Naive thymus-derived CD4-positive, alpha-beta T cell (primary cell): ENCODE measurements around the gene UBASH3B. TPM values are rescaled to one million over a fixed set of nuclear protein-coding genes. Genes with fewer than 3 reads are reported as not detected.

Source experiments
- ATAC-seq: fragments of 150-1000 bp; cut with Tn5 transposase; 2 replicates; pipeline ENCODE4 v1.10.0; 2021; ENCODE audit warnings: mild to moderate bottlenecking, moderate library complexity
- CTCF ChIA-PET: fragments of 350-600 bp; sonication (Branson Sonifier 250); formaldehyde crosslinking; loops from one replicate; lab custom pipeline; 2021; ENCODE audit warnings: antibody characterized with exemption; lab: Charles Lee
- POLR2A ChIA-PET: fragments of 350-600 bp; sonication (Branson Sonifier 250); formaldehyde crosslinking; loops from one replicate; lab custom pipeline; 2021; ENCODE audit warnings: antibody characterized with exemption, inconsistent platforms; lab: Charles Lee
- DNase-seq, 9 donors: peaks; one replicate each; pipeline versions ENCODE4 v3.0.0 to v3.0.0-alpha.2; 2020 to 2022; ENCODE audit warnings: mixed read lengths in 1 of 9
- H3K27ac ChIP-seq: one replicate; pipeline ENCODE4 v1.7.0; 2013; ENCODE audit warnings: mild to moderate bottlenecking, low read depth, low read length, moderate library complexity
- H3K27me3 ChIP-seq, 2 donors: one replicate each; pipeline ENCODE4 v1.7.0; 2013; ENCODE audit warnings: low read length in 2 of 2, mild to moderate bottlenecking in 2 of 2, moderate library complexity in 2 of 2; ENCODE audit not compliant: control insufficient read depth in 2 of 2, insufficient read depth in 2 of 2
- H3K36me3 ChIP-seq, 3 experiments: 1 replicate in 2 of 3; 2 replicates in 1 of 3; pipeline ENCODE4 v1.7.0; 2013; ENCODE audit warnings: low read length in 3 of 3, mild to moderate bottlenecking in 3 of 3, moderate library complexity in 1 of 3; ENCODE audit not compliant: insufficient read depth in 3 of 3, control insufficient read depth in 2 of 3
- H3K4me1 ChIP-seq, 2 donors: one replicate each; pipeline ENCODE4 v1.7.0; 2013; ENCODE audit warnings: low read length in 2 of 2, mild to moderate bottlenecking in 2 of 2, moderate library complexity in 1 of 2; ENCODE audit not compliant: control insufficient read depth in 2 of 2, insufficient read depth in 2 of 2
- H3K4me3 ChIP-seq: 2 replicates; pipeline ENCODE4 v1.7.0; 2013; ENCODE audit warnings: mild to moderate bottlenecking, low read length
- H3K9me3 ChIP-seq, 3 experiments: 1 replicate in 2 of 3; 2 replicates in 1 of 3; pipeline ENCODE4 v1.7.0; 2013; ENCODE audit warnings: low read length in 3 of 3; ENCODE audit not compliant: control insufficient read depth in 2 of 3
- H3K27ac Mint-ChIP-seq, 9 donors: one replicate each; pipeline ENCODE4 v1.8.0; 2020 to 2022; ENCODE audit warnings: mixed read lengths in 9 of 9, mild to moderate bottlenecking in 8 of 9, moderate library complexity in 5 of 9, inconsistent platforms in 2 of 9
- H3K27me3 Mint-ChIP-seq, 5 donors: one replicate each; pipeline ENCODE4 v1.8.0; 2021 to 2022; ENCODE audit warnings: mixed read lengths in 5 of 5, mild to moderate bottlenecking in 1 of 5
- H3K36me3 Mint-ChIP-seq, 5 donors: one replicate each; pipeline ENCODE4 v1.8.0; 2020 to 2022; ENCODE audit warnings: mixed read lengths in 5 of 5, mild to moderate bottlenecking in 3 of 5, inconsistent platforms in 1 of 5
- H3K4me1 Mint-ChIP-seq, 7 donors: one replicate each; pipeline ENCODE4 v1.8.0; 2020 to 2022; ENCODE audit warnings: mixed read lengths in 7 of 7, mild to moderate bottlenecking in 3 of 7, inconsistent platforms in 1 of 7
- H3K4me3 Mint-ChIP-seq, 10 donors: one replicate each; pipeline ENCODE4 v1.8.0; 2020 to 2022; ENCODE audit warnings: mild to moderate bottlenecking in 10 of 10, mixed read lengths in 10 of 10, moderate library complexity in 6 of 10, inconsistent platforms in 2 of 10
- H3K9me3 Mint-ChIP-seq, 11 donors: one replicate each; pipeline ENCODE4 v1.8.0; 2020 to 2022; ENCODE audit warnings: mixed read lengths in 11 of 11, mild to moderate bottlenecking in 4 of 11, inconsistent platforms in 1 of 11, moderate library complexity in 1 of 11
- intact Hi-C, 2 donors: fragments of 100-400 bp; cut with micrococcal nuclease; formaldehyde crosslinking; loops; one replicate each; pipeline ENCODE4 v1.15.1; 2023
- polyA plus RNA-seq, 2 donors: library from polyadenylated mRNA; unstranded; fragments of 300-500 nt; fragmentation: Illumina TruSeq; gene quantifications; one replicate each; pipeline ENCODE4 v1.2.3, GENCODE V29; 2021
- total RNA-seq, 6 experiments: library from RNA in 5 of 6; stranded (reverse) in 5 of 6; gene quantifications; 1 replicate in 5 of 6; 2 replicates in 1 of 6; pipeline ENCODE4 v1.2.3 and lab custom pipeline; 2021 to 2026

The UBASH3B gene
- total and polyA plus RNA-seq, 7 experiments from 2014 or later: 10.3 to 49.8 (median 42.3) TPM

GRCh38 chr11:122663056-122663740, 7.7 kb downstream of the UBASH3B start:
- peaks cover 17 to 93% (median 79%) of the 10 kb centered on the region in 7 donors for H3K4me1 Mint-ChIP-seq
- intact Hi-C loops: no loop called here
- H3K9me3 ChIP-seq: no peaks in the 10 kb centered on the region
- H3K9me3 Mint-ChIP-seq: no peaks in the 10 kb centered on the region
- peak overlapping the region in 8 of 9 donors; percentile 7 to 99 (median 75) for H3K27ac Mint-ChIP-seq
- no peak overlapping the region for H3K27ac ChIP-seq
- no peaks in the 10 kb centered on the region for H3K27me3 ChIP-seq
- no peak overlapping the region for H3K4me3 ChIP-seq
- peaks cover 0 to 14% (median 0%) of the 10 kb centered on the region in 3 experiments for H3K36me3 ChIP-seq
- no peak for DNase-seq
- ATAC-seq: no peak
- peak overlapping the region in 3 of 10 donors; percentile 6 to 36 (median 7) for H3K4me3 Mint-ChIP-seq
- H3K27me3 Mint-ChIP-seq: peaks cover 0 to 16% (median 0%) of the 10 kb centered on the region in 5 donors
- ChIA-PET POLR2A (interaction anchor here (0.6 to 4.3 kb wide), 5 partner anchors 11 to 570 kb away, joined by 3 to 16 read pairs (median 6); no protein-coding TSS in a partner anchor), CTCF (interaction anchor here (0.7 to 3.8 kb wide), 4 partner anchors 11 to 92 kb away, joined by 3 to 28 read pairs (median 6); no protein-coding TSS in a partner anchor)
- H3K36me3 Mint-ChIP-seq: peaks cover 0 to 26% (median 4%) of the 10 kb centered on the region in 5 donors
- peaks cover 28 to 42% of the 10 kb centered on the region in 2 donors for H3K4me1 ChIP-seq

GRCh38 chr11:122663764-122664163, 8.2 kb downstream of the UBASH3B start:
- Mint-ChIP-seq H3K4me3 (peak overlapping the region in 4 of 10 donors; percentile 6 to 46 (median 22)), H3K27ac (peak overlapping the region in 8 of 9 donors; percentile 7 to 99 (median 75)), H3K9me3 (no peaks in the 10 kb centered on the region), H3K4me1 (peaks cover 22 to 93% (median 79%) of the 10 kb centered on the region in 7 donors), H3K36me3 (peaks cover 0 to 26% (median 3%) of the 10 kb centered on the region in 5 donors), H3K27me3 (peaks cover 0 to 18% (median 0%) of the 10 kb centered on the region in 5 donors)
- Histone ChIP-seq H3K36me3 (peaks cover 0 to 14% (median 0%) of the 10 kb centered on the region in 3 experiments), H3K4me3 (no peak overlapping the region), H3K4me1 (peaks cover 33 to 42% of the 10 kb centered on the region in 2 donors), H3K9me3 (no peaks in the 10 kb centered on the region), H3K27ac (peak overlapping the region; percentile 12), H3K27me3 (no peaks in the 10 kb centered on the region)
- ChIA-PET CTCF (interaction anchor here (1.3 to 3.8 kb wide), 3 partner anchors 11 to 91 kb away, joined by 4 to 28 read pairs (median 9); no protein-coding TSS in a partner anchor), POLR2A (interaction anchor here (0.9 to 4.3 kb wide), 4 partner anchors 10 to 81 kb away, joined by 3 to 16 read pairs (median 8); no protein-coding TSS in a partner anchor)
- ATAC-seq: peak; percentile 45
- intact Hi-C loops: loop anchor here in 1 of 2 donors (1.0 kb wide), 1 partner anchor 91 kb away; no protein-coding TSS in a partner anchor
- DNase-seq: peak in 1 of 9 donors; percentile 11

- Mint-ChIP-seq H3K4me1 (peaks cover 24 to 93% (median 79%) of the 10 kb centered on the region in 7 donors), H3K36me3 (peaks cover 0 to 25% (median 5%) of the 10 kb centered on the region in 5 donors), H3K27me3 (peaks cover 0 to 18% (median 0%) of the 10 kb centered on the region in 5 donors), H3K4me3 (peak overlapping the region in 2 of 10 donors; percentile 36 to 46), H3K27ac (peak overlapping the region in 8 of 9 donors; percentile 7 to 99 (median 75)), H3K9me3 (peaks cover 0 to 3% (median 1%) of the 10 kb centered on the region in 11 donors)
- POLR2A ChIA-PET: interaction anchor here (0.9 to 4.3 kb wide), 4 partner anchors 10 to 81 kb away, joined by 3 to 16 read pairs (median 8); no protein-coding TSS in a partner anchor
- ATAC-seq (no peak), DNase-seq (no peak)
- Histone ChIP-seq H3K4me1 (peaks cover 38 to 45% of the 10 kb centered on the region in 2 donors), H3K27me3 (no peaks in the 10 kb centered on the region), H3K27ac (no peak overlapping the region), H3K36me3 (peaks cover 0 to 14% (median 0%) of the 10 kb centered on the region in 3 experiments), H3K9me3 (no peaks in the 10 kb centered on the region), H3K4me3 (no peak overlapping the region)
- CTCF ChIA-PET: interaction anchor here (0.7 to 3.8 kb wide), 4 partner anchors 10 to 94 kb away, joined by 3 to 28 read pairs (median 6); no protein-coding TSS in a partner anchor
- intact Hi-C loops: loop anchor here in 1 of 2 donors (1.0 kb wide), 1 partner anchor 90 kb away; no protein-coding TSS in a partner anchor
Measured at GRCh38 chr11:122664188-122664587, 8.7 kb downstream of the UBASH3B start.

- peaks cover 50 to 58% of the 10 kb centered on the region in 2 donors for H3K4me1 ChIP-seq
- no peak overlapping the region for H3K4me3 ChIP-seq
- H3K27ac Mint-ChIP-seq: peak overlapping the region in 6 of 9 donors; percentile 36 to 99 (median 86)
- H3K27ac ChIP-seq: no peak overlapping the region
- peaks cover 0 to 8% (median 4%) of the 10 kb centered on the region in 11 donors for H3K9me3 Mint-ChIP-seq
- no peak overlapping the region for H3K4me3 Mint-ChIP-seq
- intact Hi-C loops: no loop called here
- H3K36me3 Mint-ChIP-seq: peaks cover 0 to 23% (median 15%) of the 10 kb centered on the region in 5 donors
- CTCF ChIA-PET: interaction anchor here (1.2 to 1.4 kb wide), 3 partner anchors 10 to 90 kb away, joined by 3 to 6 read pairs (median 3); partner anchors contain the start of gene UBASH3B
- POLR2A ChIA-PET: interaction anchor here (0.9 to 6.1 kb wide), 5 partner anchors 7 to 82 kb away, joined by 3 to 47 read pairs (median 5); no protein-coding TSS in a partner anchor
- DNase-seq: no peak
- H3K27me3 Mint-ChIP-seq: peaks cover 0 to 7% (median 0%) of the 10 kb centered on the region in 5 donors
- ATAC-seq: no peak
- H3K36me3 ChIP-seq: peaks cover 0 to 14% (median 0%) of the 10 kb centered on the region in 3 experiments
- peaks cover 35 to 93% (median 76%) of the 10 kb centered on the region in 7 donors for H3K4me1 Mint-ChIP-seq
- H3K9me3 ChIP-seq: no peaks in the 10 kb centered on the region
- no peaks in the 10 kb centered on the region for H3K27me3 ChIP-seq
Measured at GRCh38 chr11:122665861-122666260, 10.3 kb downstream of the UBASH3B start.

GRCh38 chr11:122666743-122667142, 11.2 kb downstream of the UBASH3B start:
- Histone ChIP-seq H3K27ac (peak overlapping the region; percentile 12), H3K4me3 (no peak overlapping the region), H3K9me3 (no peaks in the 10 kb centered on the region), H3K27me3 (no peaks in the 10 kb centered on the region), H3K4me1 (peaks cover 50 to 52% of the 10 kb centered on the region in 2 donors), H3K36me3 (peaks cover 0 to 14% (median 0%) of the 10 kb centered on the region in 3 experiments)
- no peak for ATAC-seq
- intact Hi-C loops: loop anchor here in 1 of 2 donors (1.0 kb wide), 1 partner anchor 9 kb away; no protein-coding TSS in a partner anchor
- ChIA-PET CTCF (interaction anchor here (0.6 to 1.9 kb wide), 7 partner anchors 10 to 89 kb away, joined by 3 to 6 read pairs (median 3); partner anchors contain the start of gene UBASH3B), POLR2A (interaction anchor here (0.8 to 6.1 kb wide), 8 partner anchors 8 to 88 kb away, joined by 3 to 47 read pairs (median 5); no protein-coding TSS in a partner anchor)
- Mint-ChIP-seq H3K27me3 (peaks cover 0 to 6% (median 0%) of the 10 kb centered on the region in 5 donors), H3K9me3 (peaks cover 0 to 8% (median 4%) of the 10 kb centered on the region in 11 donors), H3K4me1 (peaks cover 35 to 93% (median 76%) of the 10 kb centered on the region in 7 donors), H3K4me3 (peak overlapping the region in 9 of 10 donors; percentile 3 to 73 (median 36)), H3K27ac (peak overlapping the region; percentile 2 to 99 (median 90)), H3K36me3 (peaks cover 0 to 29% (median 15%) of the 10 kb centered on the region in 5 donors)
- DNase-seq: no peak
